Stimulated activated CD4-positive, alpha-beta T cell treated with anti-CD3 and anti-CD28 coated beads, Interleukin-1b, Interleukin-23, amount 100 ng/mL, for 24 hours (primary cell): Measurements from ENCODE around the gene C2CD3.

Experiments used
- DNase-seq, 4 experiments: peaks; one replicate each; pipeline ENCODE4 v3.0.0-alpha.2; 2020; ENCODE audit warnings: low read depth in 4 of 4, low spot score in 1 of 4

The C2CD3 gene

DNA sequence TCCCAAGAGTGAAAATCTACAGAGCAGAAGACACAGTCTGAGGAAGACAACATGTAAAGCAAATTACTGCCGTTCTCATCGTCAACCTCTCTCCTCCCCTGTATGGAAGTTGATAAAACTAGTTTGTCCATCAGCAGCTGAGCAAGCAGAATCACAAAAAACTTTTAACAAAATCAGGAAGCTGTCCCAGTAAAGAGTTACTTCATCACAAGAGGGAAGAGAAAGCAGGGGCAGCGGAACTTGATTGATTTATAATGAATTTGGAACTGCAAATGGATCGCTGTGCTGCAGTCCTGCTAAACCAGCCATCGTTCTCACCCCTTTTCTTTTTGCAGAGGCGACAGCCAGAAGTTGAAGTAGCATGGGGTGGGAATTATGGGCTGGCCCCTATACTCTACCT, 148.3 kb downstream of the C2CD3 start:
- DNase-seq, result no peak

- no peak for DNase-seq
Measured at GRCh38 chr11:74021998-74022397, 148.8 kb downstream of the C2CD3 start.

DNA sequence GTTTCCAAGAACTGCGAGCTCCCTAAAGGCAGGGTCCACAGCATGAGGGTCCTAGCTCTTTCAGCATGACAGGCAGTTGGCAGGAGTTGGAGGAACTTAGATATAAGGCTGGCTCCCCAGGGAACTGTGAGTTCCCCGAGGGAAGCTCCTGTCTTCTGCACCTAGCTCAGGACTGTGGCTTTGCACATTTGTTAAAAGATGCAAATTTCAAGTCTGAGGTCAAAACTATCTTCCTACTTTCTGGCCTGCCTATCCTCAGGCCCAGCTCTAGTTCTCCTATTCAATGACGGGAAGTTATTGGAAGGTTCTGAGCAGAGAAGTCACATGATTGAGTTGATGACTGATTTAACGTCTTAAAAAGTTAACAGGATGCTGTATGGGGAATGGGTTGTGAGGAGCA, 150.3 kb downstream of the C2CD3 start:
- no peak for DNase-seq

DNA sequence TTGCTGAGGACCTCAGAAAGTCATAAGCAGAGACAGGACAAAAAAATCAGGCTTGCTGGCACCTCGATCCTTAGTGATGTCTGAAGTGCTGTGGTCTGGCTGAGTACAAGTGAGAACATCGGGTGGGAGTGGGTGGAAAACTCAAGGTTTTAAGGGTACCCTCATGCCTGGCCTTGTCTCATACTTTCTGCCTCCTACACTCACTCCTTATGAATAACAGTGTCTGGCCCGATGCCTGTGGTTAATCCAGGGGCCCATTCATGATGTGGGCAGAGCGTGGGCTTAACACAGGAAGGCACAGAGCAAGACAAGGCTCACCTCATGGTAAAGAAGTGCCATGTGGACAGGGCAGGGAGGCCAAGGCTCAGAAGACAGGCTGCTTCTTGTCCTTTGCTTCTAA, 150.9 kb downstream of the C2CD3 start:
- peak in 2 of 4 experiments; percentile 39 to 61 for DNase-seq

DNA sequence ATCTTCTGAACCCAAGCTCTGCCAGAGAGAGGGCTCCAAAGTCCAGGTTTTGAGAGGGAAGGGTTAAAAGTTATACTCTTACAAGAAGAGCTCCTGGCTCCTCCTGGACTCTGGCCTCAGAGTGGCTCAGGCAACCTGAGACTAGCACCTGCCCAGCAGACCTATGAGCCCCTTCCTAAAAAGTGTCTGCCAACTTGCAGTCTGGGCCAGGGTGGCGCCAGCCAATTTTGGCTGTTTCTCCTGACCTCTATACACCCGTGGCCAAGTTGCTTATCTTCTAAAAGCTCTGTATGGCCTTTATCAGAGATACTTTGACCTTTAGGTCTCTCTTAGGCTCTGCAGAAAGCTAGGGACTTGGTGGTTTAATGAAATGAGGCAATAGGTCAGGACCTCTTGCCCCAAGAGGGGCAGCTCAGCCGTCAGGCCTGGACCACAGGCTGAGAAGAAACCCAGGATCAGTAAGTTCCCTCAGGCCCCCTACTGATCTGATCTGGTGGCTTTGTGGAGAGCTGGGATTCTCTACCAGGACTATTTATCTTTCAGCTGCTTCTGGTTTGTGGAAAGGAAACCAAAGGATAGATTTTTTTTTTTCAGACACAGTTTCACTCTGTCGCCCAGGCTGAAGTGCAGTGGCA, 151.6 kb downstream of the C2CD3 start:
- no peak for DNase-seq

- DNase-seq, result no peak
Measured at GRCh38 chr11:74018331-74019005, 152.3 kb downstream of the C2CD3 start.

- no peak for DNase-seq
Measured at GRCh38 chr11:74017631-74018030, 153.2 kb downstream of the C2CD3 start.

DNA sequence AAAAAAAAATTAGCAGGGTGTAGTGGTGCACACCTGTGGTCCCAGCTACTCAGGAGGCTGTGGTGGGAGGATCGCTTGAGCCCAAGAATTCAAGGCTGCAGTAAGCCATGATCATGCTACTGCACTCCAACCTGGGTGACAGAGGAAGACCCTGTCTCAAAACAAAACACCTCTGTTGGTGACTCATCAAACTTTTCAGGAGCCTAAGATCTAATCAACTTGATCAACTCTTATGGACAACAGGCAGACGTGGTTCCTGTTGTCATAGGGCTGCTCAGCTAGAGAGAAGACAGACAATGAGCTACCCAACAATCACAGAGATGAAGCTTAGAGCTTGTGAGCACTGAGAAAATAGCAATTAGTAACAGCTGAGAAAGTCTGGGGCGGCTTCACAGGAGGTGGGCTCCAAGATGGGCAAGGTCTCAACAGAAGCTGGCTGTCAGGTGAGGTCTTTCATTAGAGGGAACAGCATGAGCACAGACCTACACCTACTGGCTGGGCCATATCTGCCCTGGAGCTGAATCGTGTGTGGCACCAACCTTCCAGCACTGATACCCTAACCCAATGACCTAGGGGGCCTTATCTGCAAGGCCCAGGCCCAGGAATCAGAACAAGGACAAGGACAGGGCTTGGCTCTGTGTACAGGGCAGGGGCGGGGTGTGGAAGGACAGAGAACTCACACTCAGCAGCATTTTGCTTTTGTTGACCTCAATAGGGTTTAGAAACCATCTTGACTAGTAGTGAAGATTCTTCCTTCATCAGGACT, 154.7 kb downstream of the C2CD3 start:
- no peak for DNase-seq

GRCh38 chr11:74014880-74015279, 155.9 kb downstream of the C2CD3 start:
- DNase-seq, result no peak

DNA sequence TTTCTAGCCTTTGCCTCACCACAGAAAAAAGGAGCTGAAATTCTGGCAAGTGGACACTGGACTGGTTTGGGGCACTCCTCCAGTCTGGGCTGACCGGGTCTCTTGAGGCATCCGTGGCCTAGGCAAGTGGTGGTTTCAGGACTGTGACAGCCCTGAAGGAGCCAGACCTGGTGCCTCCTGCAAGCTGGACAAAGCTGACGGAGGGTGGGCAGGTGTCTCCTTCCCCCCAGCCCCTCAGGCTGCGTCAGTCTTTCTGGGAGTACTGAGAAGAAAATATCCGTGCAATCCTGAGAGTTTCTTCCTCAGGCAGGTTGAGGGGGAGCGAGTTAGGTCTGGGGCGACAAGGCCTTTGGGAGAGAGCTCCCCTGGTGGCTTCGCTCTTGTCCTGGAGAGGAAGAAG, 157.7 kb downstream of the C2CD3 start:
- no peak for DNase-seq

- no peak for DNase-seq
Measured at GRCh38 chr11:74012074-74012809, 158.6 kb downstream of the C2CD3 start.

DNA sequence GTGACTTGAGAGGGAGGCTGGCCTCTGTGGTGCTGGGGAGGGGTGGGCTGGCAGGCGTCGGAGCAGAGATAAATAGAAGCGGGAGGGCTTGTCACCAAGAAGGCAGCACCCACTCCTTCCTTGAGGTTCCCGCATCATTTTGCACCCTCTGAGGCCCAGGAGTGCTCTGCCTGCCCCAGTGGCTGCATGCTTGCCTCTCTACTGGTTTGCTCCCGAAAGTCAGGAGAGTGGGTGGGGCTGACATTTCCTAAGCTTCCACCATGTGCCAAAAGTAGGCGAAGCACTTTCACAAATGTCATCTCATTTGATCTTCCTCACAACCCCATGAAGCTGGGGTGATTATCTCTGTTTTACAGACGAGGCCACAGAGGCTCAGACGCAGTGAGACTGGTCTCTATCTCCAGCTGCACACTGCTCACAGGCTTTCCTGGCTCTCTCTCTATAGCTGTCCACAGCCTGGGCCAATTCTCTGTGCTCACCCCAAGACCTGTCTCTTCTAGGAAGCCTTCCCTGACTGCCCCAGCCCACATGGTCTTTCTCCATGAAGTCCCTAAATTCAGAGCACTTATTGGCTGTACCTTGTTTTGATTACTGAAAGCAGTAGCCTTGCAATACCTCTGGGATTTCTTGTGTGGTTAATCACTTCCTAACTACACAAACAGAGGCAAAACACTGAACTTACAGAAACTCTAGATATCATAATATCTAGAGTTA, 159.3 kb downstream of the C2CD3 start:
- DNase-seq, result peak in 2 of 4 experiments; percentile 17 to 30

DNA sequence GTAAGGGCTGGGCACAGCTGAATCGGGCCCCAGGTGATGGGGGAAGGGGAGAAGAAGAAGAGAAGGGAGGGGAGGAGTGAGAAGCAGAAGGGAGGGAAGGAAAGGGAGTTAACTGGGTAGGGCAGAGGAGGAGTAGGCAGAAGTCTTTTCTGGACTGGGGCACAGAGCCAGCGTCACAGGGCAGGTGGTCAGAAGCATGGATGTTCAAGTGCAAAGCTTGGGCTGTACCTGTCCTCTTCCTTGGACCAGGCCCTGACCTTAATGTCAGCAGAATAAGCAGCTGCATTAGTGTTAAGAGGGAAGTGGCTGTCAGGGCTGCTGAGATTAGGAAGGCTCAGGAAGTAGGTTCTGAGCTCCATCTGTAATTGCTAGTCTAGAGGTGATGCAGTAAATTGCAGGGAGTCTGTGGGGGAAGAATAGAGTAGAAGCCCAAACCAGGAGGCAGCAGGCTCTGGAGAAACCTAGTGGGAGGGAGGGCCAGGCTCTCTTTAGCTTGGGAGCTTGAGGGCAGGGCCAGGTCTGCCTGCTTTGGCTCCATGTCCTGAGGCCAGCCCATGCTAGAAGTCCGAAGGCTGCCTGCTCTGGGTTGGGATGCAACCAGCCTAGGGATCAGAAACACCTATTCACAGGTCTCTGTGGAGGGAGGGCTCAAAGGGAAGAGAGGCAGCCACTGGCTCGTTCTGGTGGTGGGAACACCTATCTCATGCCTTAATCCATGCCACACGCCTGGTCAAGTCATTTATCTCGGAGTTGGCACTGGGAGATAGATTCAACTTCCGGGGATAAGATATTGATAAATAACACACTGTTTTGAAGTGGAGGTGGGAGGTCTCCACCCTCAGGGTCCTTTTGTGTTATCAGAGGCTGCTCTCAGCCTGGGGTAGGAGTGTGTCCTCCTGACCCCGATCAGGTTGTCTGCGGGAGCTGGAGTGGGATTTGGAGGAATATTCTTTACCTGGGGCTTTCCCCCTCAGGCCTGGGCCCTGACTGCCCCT, 160.2 kb downstream of the C2CD3 start:
- DNase-seq, result no peak

GRCh38 chr11:74009675-74010305, 161.0 kb downstream of the C2CD3 start:
- no peak for DNase-seq

GRCh38 chr11:74009230-74009547, 161.6 kb downstream of the C2CD3 start:
- DNase-seq, result no peak

DNA sequence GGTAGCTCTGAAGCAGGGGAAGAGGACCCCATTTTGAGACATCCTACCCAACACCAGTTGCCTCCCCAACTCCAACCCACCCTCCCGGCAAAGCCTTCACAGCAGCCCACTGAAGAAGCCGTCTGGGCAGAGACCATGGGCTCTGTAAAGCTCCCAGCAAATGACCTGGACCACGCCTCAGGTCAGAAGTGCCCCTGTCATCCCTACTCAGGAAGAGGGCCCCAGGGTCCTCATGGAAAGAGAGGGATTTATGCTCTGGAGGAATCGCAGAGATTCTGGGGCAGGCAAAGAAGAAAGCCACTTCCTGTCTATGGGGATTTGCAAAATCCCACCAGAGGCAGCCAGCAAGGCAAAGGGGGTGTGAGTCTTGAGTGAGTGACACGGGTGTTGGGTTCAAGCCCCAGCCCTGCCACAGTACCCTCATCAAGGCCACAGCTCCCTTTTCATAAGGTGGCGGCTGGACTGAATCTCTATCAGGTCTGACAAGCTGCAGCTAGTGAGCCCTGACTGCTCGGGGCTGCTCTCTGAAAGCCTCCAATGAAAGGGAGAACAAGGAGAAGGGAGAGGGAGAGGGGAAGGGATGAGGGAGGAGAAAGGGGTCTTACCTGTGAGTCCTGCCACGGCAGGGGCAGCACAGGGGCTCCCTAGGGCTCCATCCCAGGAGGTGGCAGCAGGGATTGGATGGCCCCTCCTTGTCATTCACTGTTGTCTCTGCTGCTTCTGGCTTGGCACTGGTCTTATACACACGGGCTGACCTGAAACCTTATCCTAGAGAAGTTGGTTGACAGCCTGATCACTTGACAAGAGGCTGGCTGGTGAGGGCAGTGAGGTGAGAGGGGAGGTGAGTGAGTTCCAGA, 162.2 kb downstream of the C2CD3 start, which contains the start of gene UCP3:
UCP3 (minus strand) TSS at position 713 of the 857 bp plus-strand sequence. CDS start 2,043 bp downstream, outside the sequence.
- no peak for DNase-seq

GRCh38 chr11:74007691-74008372, 163.0 kb downstream of the C2CD3 start:
- no peak for DNase-seq
